ENCODE data around the gene MRPS24. TPM values are rescaled to one million over a fixed set of nuclear protein-coding genes. Genes with fewer than 3 reads are reported as not detected.

The MRPS24 gene
- total RNA-seq (45.8 TPM), polyA plus RNA-seq (100 to 1,000 TPM; 148 to 179 (median 159) TPM)

- peak within 1 kb of the TSS; percentile 94 to 96 (median 96) for H3K4me3 Mint-ChIP-seq
- Histone ChIP-seq H3K27ac (ENCODE audit: insufficient read depth, low read length, poor library complexity, severe bottlenecking) (peak within 1 kb of the TSS; percentile 64), H3K9me3 (ENCODE audit: control insufficient read depth in 2 of 2, low read length in 2 of 2) (no peaks in the 10 kb centered on the region), H3K27me3 (ENCODE audit: control insufficient read depth, insufficient read depth, low read length) (no peaks in the 10 kb centered on the region), H3K36me3 (ENCODE audit: control insufficient read depth, insufficient read depth, low read length) (peaks cover 19% of the 10 kb centered on the region), H3K4me3 (ENCODE audit: low read depth, low read length) (peak within 1 kb of the TSS; percentile 79), H3K4me1 (ENCODE audit: control insufficient read depth, insufficient read depth, low read length, poor library complexity, severe bottlenecking) (peaks cover 17% of the 10 kb centered on the region)
- H3K36me3 Mint-ChIP-seq: peaks cover 19% of the 10 kb centered on the region
- H3K27ac Mint-ChIP-seq: peak within 1 kb of the TSS; percentile 82 to 95 (median 92)
- peaks cover 6 to 33% (median 16%) of the 10 kb centered on the region in 4 donors for H3K4me1 Mint-ChIP-seq
- H3K9me3 Mint-ChIP-seq: no peaks in the 10 kb centered on the region
- ATAC-seq (ENCODE audit: low read depth in 2 of 2): peak; percentile 100
- DNase-seq: peak; percentile 90 to 97 (median 92)
- H3K27me3 Mint-ChIP-seq: peaks cover 4% of the 10 kb centered on the region
These were observed at the start of gene MRPS24 for GRCh38 chr7:43869006-43869866. MRPS24 (minus strand) TSS chr7:43869517; CDS start chr7:43869495, 22 bp downstream.

- H3K4me3 Mint-ChIP-seq: no peak overlapping the region
- H3K27me3 Mint-ChIP-seq: no peaks in the 10 kb centered on the region
- H3K4me1 Mint-ChIP-seq: peaks cover 3 to 8% (median 4%) of the 10 kb centered on the region in 4 donors
- H3K27ac Mint-ChIP-seq: no peak overlapping the region
- no peak for ATAC-seq (ENCODE audit: low read depth in 2 of 2)
- H3K4me1 ChIP-seq (ENCODE audit: control insufficient read depth, insufficient read depth, low read length, poor library complexity, severe bottlenecking): no peaks in the 10 kb centered on the region
- no peak for DNase-seq
- H3K36me3 ChIP-seq (ENCODE audit: control insufficient read depth, insufficient read depth, low read length): peaks cover 7% of the 10 kb centered on the region
- no peaks in the 10 kb centered on the region for H3K27me3 ChIP-seq (ENCODE audit: control insufficient read depth, insufficient read depth, low read length)
- H3K9me3 ChIP-seq (ENCODE audit: control insufficient read depth in 2 of 2, low read length in 2 of 2): no peaks in the 10 kb centered on the region
- no peak overlapping the region for H3K27ac ChIP-seq (ENCODE audit: insufficient read depth, low read length, poor library complexity, severe bottlenecking)
- peaks cover 0 to 2% (median 0%) of the 10 kb centered on the region in 7 donors for H3K9me3 Mint-ChIP-seq
- no peak overlapping the region for H3K4me3 ChIP-seq (ENCODE audit: low read depth, low read length)
- peaks cover 20% of the 10 kb centered on the region for H3K36me3 Mint-ChIP-seq
These were observed 46.6 kb upstream of the MRPS24 start for GRCh38 chr7:43915907-43916306.

- no peak overlapping the region for H3K27ac Mint-ChIP-seq
These were observed 45.5 kb upstream of the MRPS24 start for GRCh38 chr7:43914795-43915194.

GRCh38 chr7:43906331-43907010 lies 37.2 kb upstream of the MRPS24 start, which contains the start of gene URGCP:
URGCP (minus strand) TSS chr7:43906596; CDS start chr7:43906575, 21 bp downstream.
- no peaks in the 10 kb centered on the region for H3K27me3 Mint-ChIP-seq
- H3K36me3 ChIP-seq (ENCODE audit: control insufficient read depth, insufficient read depth, low read length): no peaks in the 10 kb centered on the region
- H3K9me3 Mint-ChIP-seq: peaks cover 0 to 3% (median 0%) of the 10 kb centered on the region in 7 donors
- H3K4me3 Mint-ChIP-seq: peak within 1 kb of the TSS; percentile 92 to 99 (median 96)
- H3K27me3 ChIP-seq (ENCODE audit: control insufficient read depth, insufficient read depth, low read length): no peaks in the 10 kb centered on the region
- H3K4me1 ChIP-seq (ENCODE audit: control insufficient read depth, insufficient read depth, low read length, poor library complexity, severe bottlenecking): peaks cover 20% of the 10 kb centered on the region
- H3K4me3 ChIP-seq (ENCODE audit: low read depth, low read length): peak within 1 kb of the TSS; percentile 77
- DNase-seq: peak; percentile 33 to 53 (median 38)
- H3K36me3 Mint-ChIP-seq: no peaks in the 10 kb centered on the region
- H3K4me1 Mint-ChIP-seq: peaks cover 5 to 38% (median 30%) of the 10 kb centered on the region in 4 donors
- peak within 1 kb of the TSS; percentile 60 for H3K27ac ChIP-seq (ENCODE audit: insufficient read depth, low read length, poor library complexity, severe bottlenecking)
- no peaks in the 10 kb centered on the region for H3K9me3 ChIP-seq (ENCODE audit: control insufficient read depth in 2 of 2, low read length in 2 of 2)
- H3K27ac Mint-ChIP-seq: peak within 1 kb of the TSS; percentile 92 to 96 (median 94)
- ATAC-seq (ENCODE audit: low read depth in 2 of 2): peak; percentile 85 to 86

More at GRCh38 chr7:43914795-43915194, 45.5 kb upstream of the MRPS24 start:
- Mint-ChIP-seq H3K9me3 (peaks cover 0 to 3% (median 0%) of the 10 kb centered on the region in 7 donors), H3K36me3 (peaks cover 14% of the 10 kb centered on the region), H3K4me1 (peaks cover 0 to 5% (median 4%) of the 10 kb centered on the region in 4 donors), H3K4me3 (no peak overlapping the region), H3K27me3 (no peaks in the 10 kb centered on the region)
- Histone ChIP-seq H3K27ac (ENCODE audit: insufficient read depth, low read length, poor library complexity, severe bottlenecking) (no peak overlapping the region), H3K4me1 (ENCODE audit: control insufficient read depth, insufficient read depth, low read length, poor library complexity, severe bottlenecking) (no peaks in the 10 kb centered on the region), H3K27me3 (ENCODE audit: control insufficient read depth, insufficient read depth, low read length) (no peaks in the 10 kb centered on the region), H3K36me3 (ENCODE audit: control insufficient read depth, insufficient read depth, low read length) (peaks cover 7% of the 10 kb centered on the region), H3K9me3 (ENCODE audit: control insufficient read depth in 2 of 2, low read length in 2 of 2) (no peaks in the 10 kb centered on the region), H3K4me3 (ENCODE audit: low read depth, low read length) (no peak overlapping the region)
- ATAC-seq (ENCODE audit: low read depth in 2 of 2): no peak
- DNase-seq: no peak

GRCh38 chr7:43905956-43906330 lies 36.6 kb upstream of the MRPS24 start:
- H3K27ac ChIP-seq (ENCODE audit: insufficient read depth, low read length, poor library complexity, severe bottlenecking): no peak overlapping the region

GRCh38 chr7:43905209-43905946 lies 36.1 kb upstream of the MRPS24 start:
- Mint-ChIP-seq H3K9me3 (peaks cover 0 to 2% (median 0%) of the 10 kb centered on the region in 7 donors), H3K27ac (peak overlapping the region; percentile 92 to 96 (median 94)), H3K4me1 (peaks cover 5 to 44% (median 30%) of the 10 kb centered on the region in 4 donors), H3K4me3 (peak overlapping the region; percentile 92 to 99 (median 96)), H3K36me3 (no peaks in the 10 kb centered on the region), H3K27me3 (no peaks in the 10 kb centered on the region)
- ATAC-seq (ENCODE audit: low read depth in 2 of 2): no peak
- no peak overlapping the region for H3K27ac ChIP-seq (ENCODE audit: insufficient read depth, low read length, poor library complexity, severe bottlenecking)
- H3K9me3 ChIP-seq (ENCODE audit: control insufficient read depth in 2 of 2, low read length in 2 of 2): no peaks in the 10 kb centered on the region
- DNase-seq: no peak
- no peaks in the 10 kb centered on the region for H3K36me3 ChIP-seq (ENCODE audit: control insufficient read depth, insufficient read depth, low read length)
- peak overlapping the region; percentile 77 for H3K4me3 ChIP-seq (ENCODE audit: low read depth, low read length)
- peaks cover 20% of the 10 kb centered on the region for H3K4me1 ChIP-seq (ENCODE audit: control insufficient read depth, insufficient read depth, low read length, poor library complexity, severe bottlenecking)
- H3K27me3 ChIP-seq (ENCODE audit: control insufficient read depth, insufficient read depth, low read length): no peaks in the 10 kb centered on the region

More at GRCh38 chr7:43905956-43906330, 36.6 kb upstream of the MRPS24 start:
- Mint-ChIP-seq H3K9me3 (peaks cover 0 to 2% (median 0%) of the 10 kb centered on the region in 7 donors), H3K36me3 (no peaks in the 10 kb centered on the region), H3K27ac (peak overlapping the region; percentile 92 to 96 (median 94)), H3K4me3 (peak overlapping the region; percentile 92 to 99 (median 96)), H3K4me1 (peaks cover 5 to 44% (median 30%) of the 10 kb centered on the region in 4 donors), H3K27me3 (no peaks in the 10 kb centered on the region)
- Histone ChIP-seq H3K27me3 (ENCODE audit: control insufficient read depth, insufficient read depth, low read length) (no peaks in the 10 kb centered on the region), H3K4me1 (ENCODE audit: control insufficient read depth, insufficient read depth, low read length, poor library complexity, severe bottlenecking) (peaks cover 20% of the 10 kb centered on the region), H3K4me3 (ENCODE audit: low read depth, low read length) (peak overlapping the region; percentile 77), H3K36me3 (ENCODE audit: control insufficient read depth, insufficient read depth, low read length) (no peaks in the 10 kb centered on the region), H3K9me3 (ENCODE audit: control insufficient read depth in 2 of 2, low read length in 2 of 2) (no peaks in the 10 kb centered on the region)
- ATAC-seq (ENCODE audit: low read depth in 2 of 2) (peak in 1 of 2 donors; percentile 28), DNase-seq (peak in 1 of 3 donors; percentile 34)

All from CD4-positive, CD25-positive, alpha-beta regulatory T cell (primary cell).